Occipital lobe (tissue), 2 donors: ENCODE data around the gene KRT222. TPM values are rescaled to one million over a fixed set of nuclear protein-coding genes. Genes with fewer than 3 reads are reported as not detected.

Source experiments
- DNase-seq: peaks from one replicate; lab custom pipeline; 2025; lab: John Stamatoyannopoulos, UW
- total RNA-seq: library from RNA; depleted of rRNA; stranded (reverse); fragments of >200 nt; gene quantifications from one replicate; pipeline ENCODE4 v1.2.3, GENCODE V29; 2014

The KRT222 gene
- total RNA-seq, 1 donor from 2014 or later: 3.6 TPM

GRCh38 chr17:40658396-40658795, 6.6 kb downstream of the KRT222 start:
- DNase-seq: no peak

DNA sequence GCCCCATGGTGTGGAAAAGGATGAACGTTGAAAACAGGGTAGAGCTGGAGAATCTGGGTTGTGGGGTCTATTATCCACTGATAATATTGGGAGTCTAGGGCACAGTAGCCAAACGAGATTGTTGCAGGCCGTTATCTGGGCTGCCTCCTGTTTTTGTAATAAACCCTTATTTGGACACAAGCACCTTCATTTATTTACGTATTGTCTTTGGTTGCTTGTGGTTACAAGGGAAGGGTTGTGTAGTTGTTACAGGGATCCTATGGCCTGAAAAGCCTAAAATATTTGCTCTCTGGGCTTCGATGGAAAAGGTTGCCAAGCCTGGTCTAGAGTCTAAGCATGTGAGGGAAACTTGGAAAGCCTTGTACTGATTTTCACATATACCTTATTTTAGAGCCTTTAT, 13.0 kb downstream of the KRT222 start:
- no peak for DNase-seq

- no peak for DNase-seq
These were observed 16.5 kb downstream of the KRT222 start for GRCh38 chr17:40648384-40648968.

DNA sequence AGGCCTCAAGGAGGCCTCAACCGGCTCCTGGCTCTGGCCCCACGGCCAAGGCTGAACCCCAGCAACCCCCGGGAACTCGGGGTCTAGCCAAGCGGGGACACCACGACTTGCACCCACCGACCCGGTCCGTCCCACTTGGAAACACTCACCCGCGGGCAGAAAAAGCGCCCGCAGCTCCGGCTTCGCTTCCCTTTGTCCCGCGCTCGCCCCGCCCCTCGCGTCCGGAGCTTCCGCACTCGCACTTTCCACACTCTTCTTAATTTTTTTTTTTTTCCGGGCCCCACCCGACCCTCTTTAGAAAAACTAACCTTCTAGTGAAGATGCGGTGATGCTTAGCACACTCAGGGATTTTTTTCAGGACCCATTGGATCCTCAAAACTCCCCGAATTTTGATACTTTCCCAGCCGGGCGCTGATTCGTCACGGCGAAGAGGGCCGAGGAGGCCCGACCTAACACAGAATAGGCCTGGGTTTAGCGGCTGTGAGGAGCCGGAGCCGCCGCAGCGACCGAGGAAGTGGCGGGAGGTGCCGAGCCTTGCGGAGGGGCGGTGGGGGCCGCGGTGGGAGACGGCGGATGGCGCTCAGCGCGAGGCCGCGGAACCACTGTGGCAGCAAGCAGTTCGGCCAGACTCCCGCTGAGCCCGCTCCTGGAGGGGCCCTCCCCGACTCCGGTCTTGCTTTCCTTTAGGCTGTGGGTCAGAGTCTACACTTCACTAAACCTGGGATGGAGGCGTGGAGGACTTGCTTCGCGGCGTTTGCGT, 17.2 kb downstream of the KRT222 start, which contains the start of gene SMARCE1:
SMARCE1 (minus strand) TSS at position 195 of the 760 bp plus-strand sequence. CDS start 2,016 bp downstream, outside the sequence.
- DNase-seq: peak; percentile 55

DNA sequence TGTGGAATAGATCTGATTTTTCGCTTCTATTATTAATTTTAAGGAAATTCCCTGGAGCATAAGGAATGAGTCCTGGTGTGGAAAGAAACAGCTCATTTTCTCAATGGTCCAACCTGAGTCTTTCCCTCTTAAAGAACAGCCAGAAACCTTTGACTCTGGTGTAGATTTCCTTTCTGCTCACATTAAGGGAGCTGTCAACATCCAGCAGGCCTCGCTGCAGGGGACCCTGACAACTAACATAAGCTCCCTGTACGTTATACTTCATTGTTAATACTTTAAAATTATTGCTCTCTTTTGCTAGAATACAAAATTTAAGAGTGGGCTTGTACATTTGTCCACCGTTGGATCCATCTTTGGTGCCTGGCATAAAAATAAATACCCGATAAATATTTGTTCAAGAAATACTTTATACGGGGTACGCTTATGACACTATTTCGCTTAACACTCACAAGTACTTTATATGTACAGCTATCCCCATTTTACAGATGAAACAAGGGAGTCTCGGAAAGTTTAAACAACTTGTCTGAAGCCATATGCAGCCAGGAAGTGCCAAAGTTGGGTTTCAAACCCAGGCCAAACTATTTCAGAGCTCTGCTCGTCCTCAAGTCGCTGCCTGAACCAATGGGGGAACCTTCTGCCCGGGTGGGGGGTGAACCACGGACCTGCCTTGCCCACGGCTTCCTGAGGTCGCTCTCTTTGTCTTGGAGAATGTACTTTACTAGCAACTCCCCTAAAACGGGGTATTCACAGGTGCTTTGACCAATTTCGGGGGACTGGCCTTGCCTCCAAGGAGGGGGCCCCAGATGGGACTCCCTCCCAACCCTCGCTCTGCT, 18.0 kb downstream of the KRT222 start:
- DNase-seq: no peak

GRCh38 chr17:40645943-40646342, 19.0 kb downstream of the KRT222 start:
- DNase-seq: no peak

DNA sequence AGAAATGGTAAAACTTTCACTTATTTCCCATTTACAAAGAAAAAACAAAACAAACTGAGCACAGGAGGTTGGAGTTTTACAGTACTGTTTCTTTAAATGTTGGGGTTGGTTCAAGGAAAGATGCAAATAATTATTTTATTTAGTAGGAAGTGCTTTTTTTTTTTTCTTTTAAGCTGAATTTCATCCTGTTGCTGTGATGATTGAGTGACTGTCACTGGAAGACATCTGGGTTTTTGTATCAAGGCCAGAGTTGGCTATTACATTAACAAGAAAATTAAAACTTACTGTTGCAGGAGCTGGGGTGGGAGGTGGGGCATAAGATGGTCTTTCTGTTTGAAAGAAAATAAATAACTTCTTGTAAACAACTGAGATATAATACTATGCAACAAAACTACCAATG, 19.7 kb downstream of the KRT222 start:
- DNase-seq: no peak

GRCh38 chr17:40637931-40638330, 27.0 kb downstream of the KRT222 start:
- DNase-seq: no peak

- DNase-seq: no peak
These were observed 31.1 kb downstream of the KRT222 start for GRCh38 chr17:40633871-40634270.

DNA sequence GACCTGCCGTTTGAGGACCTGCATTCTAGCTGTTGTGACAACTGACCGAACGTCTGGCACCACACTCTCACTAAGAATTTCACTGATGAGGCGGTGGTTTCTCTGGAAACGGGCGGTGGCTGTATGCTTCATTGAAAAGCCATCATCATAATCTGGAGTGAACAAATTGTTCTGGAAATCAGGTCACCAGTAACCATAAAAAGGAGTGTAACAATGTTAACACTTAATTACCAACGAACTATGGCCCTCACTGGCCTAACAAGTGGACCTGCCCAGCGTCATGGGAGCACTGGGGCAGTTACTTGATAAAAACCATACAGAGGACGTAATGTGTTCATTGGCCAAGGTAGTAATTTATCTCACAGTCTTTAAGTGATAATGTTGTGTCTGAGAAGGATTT, 32.8 kb downstream of the KRT222 start:
- DNase-seq: no peak

DNA sequence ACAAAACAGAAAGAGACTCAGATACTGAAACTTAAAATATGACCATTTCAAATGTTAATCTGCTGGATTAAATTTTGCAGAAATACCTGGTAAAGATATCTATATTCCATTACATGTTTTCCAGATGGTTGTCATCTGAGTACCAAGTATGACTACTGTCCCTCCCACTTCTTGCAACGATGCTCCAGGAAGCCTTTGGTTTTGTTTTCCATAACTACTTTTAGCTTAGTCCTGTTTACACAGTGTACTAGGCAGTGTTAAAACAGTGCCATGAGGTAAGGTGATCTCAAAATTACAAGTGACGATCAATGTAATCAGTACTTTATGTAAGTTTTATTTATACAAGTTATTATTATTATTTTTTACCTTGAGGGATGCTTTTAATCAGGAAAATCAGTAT, 35.1 kb downstream of the KRT222 start:
- no peak for DNase-seq

DNA sequence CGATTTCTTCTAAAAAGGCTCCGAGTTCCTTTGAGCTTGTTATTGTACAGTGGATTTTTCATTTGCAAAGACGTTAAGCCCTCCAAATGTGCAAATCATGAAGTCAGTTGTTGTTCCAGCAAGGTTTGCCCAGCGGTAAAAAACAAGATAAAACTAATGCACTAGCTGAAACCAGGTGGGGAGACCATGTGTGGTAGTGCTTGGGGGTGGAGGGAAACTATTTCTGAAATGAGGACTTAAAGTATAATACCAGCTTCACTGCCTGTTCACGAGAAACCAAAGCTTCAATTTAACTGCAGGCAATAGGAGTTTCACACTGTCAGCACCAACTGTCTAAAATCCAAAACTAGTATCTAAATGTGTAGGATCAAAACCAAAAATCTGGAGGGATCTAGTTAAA, 39.7 kb downstream of the KRT222 start:
- DNase-seq: no peak

DNA sequence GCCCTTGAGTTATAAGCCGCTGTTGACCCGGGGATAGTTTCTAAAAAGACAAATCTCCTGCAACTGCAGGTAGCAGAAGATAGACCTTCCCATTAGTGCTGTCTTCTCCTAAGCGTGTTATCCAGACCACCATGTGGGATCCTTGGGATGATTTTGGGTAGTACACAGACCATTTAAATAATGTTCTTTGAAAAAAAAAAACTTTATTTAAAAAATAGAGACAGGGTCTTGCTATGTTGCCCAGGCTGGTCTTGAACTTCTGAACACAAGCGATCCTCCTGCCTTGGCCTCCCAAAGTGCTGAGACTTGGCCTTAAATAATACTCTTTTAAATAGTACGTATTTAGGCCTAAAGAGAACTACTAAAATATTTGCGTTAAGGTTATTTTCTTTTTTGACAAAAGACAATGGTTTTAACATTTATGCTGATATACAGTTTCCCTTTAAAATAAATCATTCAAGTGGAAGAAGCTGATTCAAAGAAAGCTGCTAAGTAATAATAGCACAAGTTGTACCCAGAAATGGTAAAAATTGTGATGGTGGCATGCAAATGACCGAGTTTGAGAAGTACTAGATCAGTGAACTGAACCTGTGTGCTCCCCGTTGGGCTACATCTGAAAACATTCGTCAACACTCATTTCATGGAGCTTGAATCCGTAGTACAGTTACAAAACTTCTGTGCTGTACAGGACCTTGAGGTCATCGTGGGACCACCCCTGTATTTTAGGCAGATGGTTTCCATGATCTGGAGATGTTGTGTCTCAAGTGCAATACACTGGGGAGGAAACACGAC, 41.4 kb downstream of the KRT222 start:
- DNase-seq: no peak

GRCh38 chr17:40622509-40622928, 42.5 kb downstream of the KRT222 start:
- no peak for DNase-seq

DNA sequence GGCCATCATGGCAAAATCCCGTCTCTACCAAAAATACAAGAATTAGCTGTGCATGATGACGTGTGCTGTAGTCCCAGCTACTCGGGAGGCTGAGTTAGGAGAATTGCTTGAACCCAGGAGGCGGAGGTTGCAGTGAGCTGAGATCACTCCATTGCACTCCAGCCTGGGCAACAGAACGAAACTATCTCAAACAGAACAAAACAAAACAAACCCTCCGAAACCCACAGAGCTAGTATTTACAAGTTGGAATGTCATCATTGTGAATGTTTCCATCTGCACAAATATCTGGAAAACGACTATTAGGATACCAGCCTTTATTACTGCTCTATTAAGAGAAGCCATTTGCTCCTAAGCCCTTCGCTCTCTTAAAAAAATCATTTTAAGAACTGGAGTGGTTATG, 43.4 kb downstream of the KRT222 start:
- no peak for DNase-seq

DNA sequence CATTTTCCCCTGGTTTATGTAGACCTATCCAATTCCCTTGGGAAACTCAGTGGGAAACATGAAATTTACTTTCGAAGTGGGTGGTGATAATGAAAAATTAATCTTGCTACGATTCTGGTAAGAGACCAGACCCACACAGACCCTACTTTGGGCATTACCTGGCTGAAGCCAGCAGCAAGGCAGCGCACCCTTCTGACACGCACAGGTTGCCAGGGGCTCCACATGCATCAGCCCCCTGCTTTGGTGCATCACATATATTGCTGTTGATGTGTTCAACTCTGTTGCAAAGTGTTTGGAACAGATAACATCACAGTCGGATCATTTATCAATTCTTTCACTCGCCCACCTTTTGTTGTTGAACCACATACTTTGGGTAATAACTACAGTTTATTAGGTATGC, 44.0 kb downstream of the KRT222 start:
- DNase-seq: no peak

GRCh38 chr17:40618754-40619625, 46.0 kb downstream of the KRT222 start:
- DNase-seq: no peak

GRCh38 chr17:40617678-40618240, 47.2 kb downstream of the KRT222 start:
- DNase-seq: no peak

DNA sequence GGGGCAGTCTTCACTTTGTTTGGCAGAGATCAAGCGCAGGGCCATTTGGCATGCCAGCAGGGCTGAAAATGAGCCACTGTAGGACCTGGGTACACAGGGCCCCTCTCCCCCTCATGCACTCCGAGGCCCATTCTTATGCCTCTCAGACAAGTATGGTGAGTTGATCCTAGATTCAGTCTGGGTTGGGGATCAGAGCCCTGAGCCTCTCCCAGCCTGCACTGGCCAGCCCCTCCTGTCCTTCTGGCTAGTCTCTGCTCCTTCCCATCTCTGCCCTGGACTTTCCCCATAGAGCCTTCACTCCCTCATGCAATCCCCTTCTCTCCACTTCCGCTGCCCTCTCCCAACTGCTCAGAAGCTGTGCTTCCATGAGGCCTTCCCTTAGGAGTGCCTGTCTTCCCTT, 48.4 kb downstream of the KRT222 start:
- no peak for DNase-seq

DNA sequence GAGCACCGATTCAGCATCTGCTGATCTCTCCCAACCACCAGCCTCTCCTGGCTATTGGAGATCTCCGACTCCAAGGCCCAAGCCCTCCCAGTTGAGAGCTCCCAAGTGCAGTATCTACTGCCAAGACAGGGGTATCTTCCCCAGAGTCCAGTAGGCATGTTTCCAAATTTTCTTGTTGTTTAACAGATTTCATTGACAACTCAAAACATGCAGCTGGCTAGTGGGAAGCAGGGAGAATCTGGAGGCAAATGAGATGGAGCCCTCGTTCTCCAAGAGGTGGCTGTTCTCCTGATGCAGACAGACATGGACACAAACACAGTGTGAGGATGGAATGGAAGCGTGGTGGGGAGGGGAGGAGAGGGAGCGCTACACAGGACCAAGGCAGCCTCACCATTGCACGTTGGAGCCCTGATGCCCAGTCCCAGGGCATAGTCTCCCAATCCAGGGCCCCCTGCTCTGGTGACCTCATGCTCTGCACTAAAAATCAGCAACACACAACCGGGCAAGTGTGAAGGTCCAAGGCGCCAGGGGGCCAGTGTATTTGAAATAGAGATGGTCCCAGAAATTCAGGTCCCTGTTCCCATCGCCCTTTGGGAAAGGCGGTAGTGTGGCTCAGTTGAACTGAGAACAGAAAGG, 49.0 kb downstream of the KRT222 start:
- DNase-seq: no peak
